Measurements from ENCODE around the gene KRTCAP2. TPM values are rescaled to one million over a fixed set of nuclear protein-coding genes. Genes with fewer than 3 reads are reported as not detected.

KRTCAP2 gene
- polyA plus RNA-seq: 468 and 662 TPM in 2 replicates

GRCh38 chr1:155172732-155173477 lies at the start of gene KRTCAP2:
KRTCAP2 (minus strand) TSS chr1:155173304; CDS start chr1:155173224, 80 bp downstream.

GRCh38 chr1:155208541-155209311 lies 35.6 kb upstream of the KRTCAP2 start, which contains the start of gene MTX1:
MTX1 (plus strand) TSS chr1:155208695; CDS start chr1:155208805, 110 bp downstream.

GRCh38 chr1:155207806-155208540 lies 34.9 kb upstream of the KRTCAP2 start, which contains the start of gene THBS3:
THBS3 (minus strand) TSS chr1:155207897; CDS start chr1:155207876, 21 bp downstream.

DNA sequence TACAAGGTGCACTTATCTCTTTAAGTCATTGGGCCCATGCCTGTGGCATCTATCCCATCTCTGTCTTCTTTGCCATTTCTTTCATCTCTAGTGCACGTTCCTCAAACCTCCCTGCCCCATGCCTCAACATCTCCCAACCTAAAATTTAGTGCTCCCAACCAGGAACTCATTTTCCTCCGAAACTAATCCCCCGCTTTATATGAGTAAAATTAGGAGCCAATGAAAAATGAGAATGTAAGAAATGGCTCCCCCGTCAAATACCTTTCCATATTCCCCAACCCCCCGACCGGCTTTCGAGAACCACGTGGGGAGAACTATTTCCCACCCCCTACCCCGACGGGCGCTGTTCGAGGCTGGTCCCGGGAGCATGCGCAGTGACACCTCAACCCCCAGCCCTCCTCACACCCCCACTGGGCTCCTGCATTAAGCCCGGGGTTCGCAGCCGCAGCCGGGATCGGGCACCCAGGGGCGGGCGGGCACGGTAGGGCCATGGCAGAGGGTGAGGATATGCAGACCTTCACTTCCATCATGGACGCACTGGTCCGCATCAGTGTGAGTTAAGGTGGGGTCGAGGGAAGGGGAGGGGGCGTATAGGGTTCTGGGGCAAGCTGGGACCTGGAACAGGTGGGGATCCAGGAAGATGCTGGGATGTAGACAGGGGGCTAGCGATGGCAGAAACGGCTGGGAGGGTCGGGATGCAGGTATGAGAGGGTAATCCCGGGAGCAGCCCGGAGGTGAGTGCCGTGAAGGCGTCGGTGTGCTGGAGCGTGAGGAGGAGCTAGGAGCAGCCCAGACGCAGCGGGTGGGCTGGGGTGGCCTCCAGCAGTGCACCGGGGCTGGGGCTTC lies 597 bp upstream of the KRTCAP2 start, which contains the start of gene TRIM46:
TRIM46 (plus strand) TSS at position 372 of the 846 bp plus-strand sequence; CDS start at position 490, 118 bp downstream.

DNA sequence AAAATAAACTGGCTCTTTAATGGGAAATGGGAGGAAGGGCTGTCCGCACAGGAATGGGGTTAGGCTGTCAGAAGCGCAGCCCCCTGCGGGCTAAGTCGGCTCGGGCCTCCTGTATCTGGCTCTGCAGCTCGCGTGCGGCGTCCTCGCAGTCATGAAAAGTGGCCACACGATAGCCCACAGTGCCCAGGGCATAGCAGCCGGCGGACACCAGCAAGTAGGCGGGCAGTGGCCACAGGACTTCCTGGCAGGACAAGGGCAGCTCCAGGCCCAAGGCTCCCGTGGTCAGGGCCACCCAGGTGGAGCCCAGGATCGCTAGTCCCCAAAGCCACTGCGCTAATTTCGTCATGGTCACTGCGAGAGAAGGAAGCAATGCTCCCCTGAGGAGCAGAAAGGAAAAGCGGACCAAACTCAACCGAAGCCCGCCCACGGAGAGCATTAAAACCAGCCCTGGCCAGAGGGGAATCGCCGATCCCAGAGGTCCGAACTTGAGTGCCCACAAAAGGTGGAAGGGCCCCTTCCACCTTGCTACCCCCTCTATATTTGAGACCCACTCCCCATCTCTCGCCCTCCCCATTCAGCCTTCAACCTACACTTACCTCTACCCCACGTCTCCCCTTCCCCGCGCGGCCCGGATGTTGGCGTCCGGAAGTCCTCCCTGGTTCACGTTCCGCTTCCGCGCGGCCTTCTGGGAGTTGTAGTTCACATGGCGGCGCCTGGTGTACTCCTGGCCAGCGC lies 33.0 kb downstream of the KRTCAP2 start, which contains the start of gene DPM3:
DPM3 (minus strand) TSS at position 637 of the 735 bp plus-strand sequence; CDS start at position 346, 291 bp downstream.

DNA sequence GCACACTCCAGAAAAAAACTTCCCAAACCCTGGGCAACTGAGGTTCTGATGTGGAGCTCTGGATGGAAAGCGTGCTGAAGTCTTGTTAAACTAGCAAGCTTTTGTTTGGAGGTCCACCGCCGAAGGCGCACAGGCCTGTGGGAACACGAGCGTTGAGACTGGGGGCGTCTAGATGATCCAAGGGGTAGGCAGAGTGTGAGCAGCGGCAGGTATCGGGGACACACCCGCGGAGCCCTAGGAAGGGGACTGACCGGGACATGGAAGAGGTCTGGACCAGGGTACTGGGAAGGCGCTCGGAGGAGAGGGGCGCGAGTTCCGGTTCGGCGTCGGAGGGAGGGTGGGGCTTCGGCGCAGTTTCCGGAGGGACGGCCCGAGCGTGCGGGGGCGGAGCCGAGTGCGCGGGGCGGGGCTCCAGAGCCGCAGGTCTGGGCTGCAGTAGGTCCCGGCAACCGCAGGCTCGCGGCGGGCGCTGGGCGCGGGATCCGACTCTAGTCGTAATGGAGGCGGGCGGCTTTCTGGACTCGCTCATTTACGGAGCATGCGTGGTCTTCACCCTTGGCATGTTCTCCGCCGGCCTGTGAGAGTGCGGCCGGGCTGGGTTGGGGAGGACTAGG lies 37.6 kb downstream of the KRTCAP2 start, which contains the start of gene SLC50A1:
SLC50A1 (plus strand) TSS at position 438 of the 614 bp plus-strand sequence; CDS start at position 498, 60 bp downstream.

GRCh38 chr1:155127105-155127966 lies 45.8 kb downstream of the KRTCAP2 start, which contains the start of gene EFNA1:
EFNA1 (plus strand) TSS chr1:155127876; CDS start chr1:155127978, 102 bp downstream.

Other genes with a start within 250 kb of the KRTCAP2 start
- 25.0 and 27.5 TPM in 2 replicates for gene PMVK, start 236.6 kb downstream of the KRTCAP2 start, polyA plus RNA-seq
- 1.2 and 1.5 TPM in 2 replicates for gene PBXIP1, start 217.2 kb downstream of the KRTCAP2 start, polyA plus RNA-seq
- 2.0 and 3.7 TPM in 2 replicates for gene PYGO2, start 211.5 kb downstream of the KRTCAP2 start, polyA plus RNA-seq
- gene SHC1, start 202.6 kb downstream of the KRTCAP2 start, polyA plus RNA-seq: 1.3 and 2.0 TPM in 2 replicates
- gene CKS1B, start 198.6 kb downstream of the KRTCAP2 start, polyA plus RNA-seq: 48.7 and 52.2 TPM in 2 replicates
- gene FLAD1, start 190.0 kb downstream of the KRTCAP2 start, polyA plus RNA-seq: 21.8 and 34.5 TPM in 2 replicates
- gene LENEP, start 179.7 kb downstream of the KRTCAP2 start, polyA plus RNA-seq: not detected in 2 replicates
- gene ZBTB7B, start 170.5 kb downstream of the KRTCAP2 start, polyA plus RNA-seq: 0.15 TPM in 1 of 2 replicates, not detected in the other
- gene DCST2, start 139.5 kb downstream of the KRTCAP2 start, polyA plus RNA-seq: not detected in 2 replicates
- gene DCST1, start 139.5 kb downstream of the KRTCAP2 start, polyA plus RNA-seq: not detected in 2 replicates
- gene ADAM15, start 122.0 kb downstream of the KRTCAP2 start, polyA plus RNA-seq: 0.28 and 1.2 TPM in 2 replicates
- gene EFNA4, start 109.6 kb downstream of the KRTCAP2 start, polyA plus RNA-seq: not detected in 2 replicates
- 2.2 and 6.2 TPM in 2 replicates for gene EFNA3, start 94.5 kb downstream of the KRTCAP2 start, polyA plus RNA-seq
- gene EFNA1, start 45.4 kb downstream of the KRTCAP2 start, polyA plus RNA-seq: 1.4 and 3.8 TPM in 2 replicates
- gene SLC50A1, start 37.5 kb downstream of the KRTCAP2 start, polyA plus RNA-seq: 4.2 and 5.1 TPM in 2 replicates
- 88.7 and 130 TPM in 2 replicates for gene DPM3, start 32.8 kb downstream of the KRTCAP2 start, polyA plus RNA-seq
- 0.73 and 2.3 TPM in 2 replicates for gene TRIM46, start 545 bp upstream of the KRTCAP2 start, polyA plus RNA-seq
- 0.56 and 2.3 TPM in 2 replicates for gene THBS3, start 34.6 kb upstream of the KRTCAP2 start, polyA plus RNA-seq
- 19.3 and 24.2 TPM in 2 replicates for gene MTX1, start 35.4 kb upstream of the KRTCAP2 start, polyA plus RNA-seq
- gene ENTREP3, start 82.2 kb upstream of the KRTCAP2 start, polyA plus RNA-seq: 8.9 and 11.0 TPM in 2 replicates
- gene SCAMP3, start 89.1 kb upstream of the KRTCAP2 start, polyA plus RNA-seq: 127 and 148 TPM in 2 replicates
- gene CLK2, start 100.2 kb upstream of the KRTCAP2 start, polyA plus RNA-seq: 4.2 and 7.1 TPM in 2 replicates
- 1.5 and 4.9 TPM in 2 replicates for gene HCN3, start 104.2 kb upstream of the KRTCAP2 start, polyA plus RNA-seq
- gene PKLR, start 128.1 kb upstream of the KRTCAP2 start, polyA plus RNA-seq: not detected in 2 replicates
- 54.8 and 91.9 TPM in 2 replicates for gene FDPS, start 135.6 kb upstream of the KRTCAP2 start, polyA plus RNA-seq
- gene RUSC1, start 147.6 kb upstream of the KRTCAP2 start, polyA plus RNA-seq: 69.1 and 80.0 TPM in 2 replicates

Data from Purkinje cell (primary cell).